Kasumi-1 (cell line): Measurements from ENCODE around the gene ACTG1.

Experiments used
- DNase-seq, 2 experiments: peaks; one replicate each; lab custom pipeline; 2025; lab: John Stamatoyannopoulos, UW

The ACTG1 gene

DNA sequence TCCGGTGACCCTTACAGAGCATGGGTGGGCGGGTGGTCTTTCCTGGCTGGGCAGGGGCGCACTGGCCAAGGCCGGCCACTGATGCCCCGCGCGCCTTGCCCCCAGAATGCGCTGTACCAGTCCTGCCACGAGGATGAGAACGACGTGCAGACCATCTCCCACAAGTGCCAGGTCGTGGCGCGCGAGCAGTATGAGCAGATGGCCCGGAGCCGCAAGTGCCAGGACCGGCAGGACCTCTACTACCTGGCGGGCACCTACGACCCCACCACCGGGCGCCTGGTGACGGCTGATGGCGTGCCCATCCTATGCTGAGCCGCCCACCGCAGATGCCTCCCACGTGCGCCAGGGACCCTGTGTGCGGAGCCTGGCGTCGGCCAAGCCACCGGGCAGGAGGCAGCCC lies 49.1 kb downstream of the ACTG1 start:
- no peak for DNase-seq

DNA sequence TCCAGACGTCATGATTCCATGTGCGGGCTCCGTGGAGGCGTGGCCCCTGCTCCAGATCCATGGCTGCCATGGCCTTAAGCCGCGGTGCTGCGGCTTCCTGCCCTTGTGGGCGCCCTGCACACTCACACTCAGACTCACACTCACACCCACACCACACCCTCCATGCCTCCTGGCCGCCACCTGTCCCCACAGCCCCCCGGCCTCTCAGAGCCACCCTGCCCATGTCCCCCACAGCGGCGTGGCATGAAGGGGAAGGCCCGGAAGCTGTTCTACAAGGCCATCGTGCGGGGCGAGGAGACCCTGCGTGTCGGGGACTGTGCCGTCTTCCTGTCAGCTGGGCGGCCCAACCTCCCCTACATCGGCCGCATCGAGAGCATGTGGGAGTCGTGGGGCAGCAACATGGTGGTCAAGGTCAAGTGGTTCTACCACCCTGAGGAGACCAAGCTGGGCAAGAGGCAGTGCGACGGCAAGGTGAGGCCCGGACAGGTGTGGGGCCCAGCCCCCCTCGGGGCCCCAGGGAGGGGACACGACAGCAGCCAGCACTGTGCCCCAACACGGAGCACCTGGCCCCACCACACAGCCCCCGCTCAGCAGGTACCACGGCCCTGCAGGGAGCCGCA lies 50.0 kb downstream of the ACTG1 start:
- DNase-seq = no peak

DNA sequence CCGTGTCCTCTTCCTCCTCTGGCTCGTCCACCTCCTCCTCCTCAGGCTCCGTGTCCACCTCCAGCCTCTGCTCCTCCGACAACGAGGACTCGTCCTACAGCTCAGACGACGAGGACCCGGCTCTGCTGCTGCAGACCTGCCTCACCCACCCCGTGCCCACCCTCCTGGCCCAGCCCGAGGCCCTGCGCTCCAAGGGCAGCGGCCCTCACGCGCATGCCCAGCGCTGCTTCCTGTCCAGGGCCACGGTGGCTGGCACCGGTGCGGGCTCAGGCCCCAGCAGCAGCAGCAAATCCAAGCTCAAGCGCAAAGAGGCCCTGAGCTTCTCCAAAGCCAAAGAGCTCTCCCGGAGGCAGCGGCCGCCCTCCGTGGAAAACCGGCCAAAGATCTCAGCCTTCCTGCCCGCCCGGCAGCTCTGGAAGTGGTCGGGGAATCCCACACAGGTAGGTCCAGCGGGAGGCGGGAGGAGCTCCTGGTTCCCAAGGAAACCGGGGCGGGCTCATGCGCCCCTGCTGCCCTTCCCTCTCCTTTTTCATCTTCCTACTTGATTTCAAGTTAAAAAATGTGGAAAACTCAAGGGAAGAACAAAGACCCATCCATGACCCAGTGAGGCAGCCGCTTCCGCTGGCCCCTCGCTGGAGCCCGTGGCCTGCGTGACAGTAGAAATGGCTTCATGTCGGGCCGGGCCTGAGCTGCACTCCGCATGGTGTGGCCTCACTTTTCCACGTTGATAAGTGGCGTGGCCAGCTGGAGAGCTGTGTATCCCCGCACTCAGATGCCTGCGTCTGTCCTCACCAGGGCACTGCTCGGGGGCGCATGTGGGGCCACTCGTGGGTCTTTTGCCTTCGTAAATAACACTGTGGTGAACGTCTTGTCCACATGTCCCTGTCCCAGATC lies 50.7 kb downstream of the ACTG1 start:
- DNase-seq = no peak

DNA sequence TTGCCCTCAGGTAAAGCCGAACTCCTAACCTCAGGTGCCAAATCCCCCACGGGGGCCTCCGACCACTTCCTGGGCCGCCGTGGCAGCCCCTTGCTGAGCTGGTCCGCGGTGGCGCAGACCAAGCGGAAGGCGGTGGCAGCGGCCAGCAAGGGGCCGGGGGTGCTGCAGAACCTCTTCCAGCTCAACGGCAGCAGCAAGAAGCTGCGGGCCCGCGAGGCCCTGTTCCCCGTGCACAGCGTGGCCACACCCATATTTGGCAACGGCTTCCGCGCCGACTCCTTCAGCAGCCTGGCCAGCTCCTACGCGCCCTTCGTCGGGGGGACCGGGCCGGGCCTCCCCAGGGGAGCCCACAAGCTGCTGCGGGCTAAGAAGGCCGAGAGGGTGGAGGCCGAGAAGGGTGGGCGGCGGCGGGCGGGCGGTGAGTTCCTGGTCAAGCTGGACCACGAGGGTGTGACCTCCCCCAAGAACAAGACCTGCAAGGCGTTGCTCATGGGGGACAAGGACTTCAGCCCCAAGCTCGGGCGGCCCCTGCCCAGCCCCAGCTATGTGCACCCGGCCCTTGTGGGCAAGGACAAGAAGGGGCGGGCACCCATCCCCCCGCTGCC lies 51.6 kb downstream of the ACTG1 start:
- peak; percentile 86 to 88 for DNase-seq
